OCI-LY7 (cell line): ENCODE measurements around the gene INPP5A. TPM values are rescaled to one million over a fixed set of nuclear protein-coding genes. Genes with fewer than 3 reads are reported as not detected.
"Not testable (repeated sequence)": the region's sequence is repeated elsewhere in the genome, so short reads cannot be mapped to it uniquely, and the experiment has no call there.

Source experiments
- BruUV-seq: library from RNA; stranded (reverse); fragments of 400-500 nt; replicated peaks from 2 replicates; lab custom pipeline; 2021; lab: Mats Ljungman, UMichigan
- CTCF ChIA-PET: fragments of 300-600 bp; sonication (Branson Sonifier 250); formaldehyde crosslinking; loops from one replicate; lab custom pipeline; 2022; ENCODE audit warnings: antibody characterized with exemption; ENCODE audit not compliant: unreplicated experiment; lab: Charles Lee
- POLR2A ChIA-PET: fragments of 300-600 bp; sonication (Branson Sonifier 250); formaldehyde crosslinking; loops from one replicate; lab custom pipeline; 2022; ENCODE audit warnings: antibody characterized with exemption; lab: Charles Lee
- DNase-seq: peaks from one replicate; pipeline ENCODE4 v3.0.0-alpha.2; 2015; ENCODE audit warnings: low spot score
- H2AFZ ChIP-seq: fragments of 200-600 bp; sonication (generic), shearing (Covaris generic); 2 replicates; pipeline ENCODE4 v1.6.1; 2014; ENCODE audit warnings: mild to moderate bottlenecking, antibody characterized with exemption, low read length, moderate library complexity
- H3K27ac ChIP-seq: fragments of 200-600 bp; sonication (generic); 2 replicates; pipeline ENCODE4 v1.5.1; 2014; ENCODE audit warnings: mixed run types, low read depth, mild to moderate bottlenecking, moderate library complexity, low read length, inconsistent platforms; ENCODE audit not compliant: poor library complexity, severe bottlenecking
- H3K36me3 ChIP-seq: fragments of 200-600 bp; sonication (generic); 2 replicates; pipeline ENCODE4 v1.6.1; 2014; ENCODE audit warnings: mild to moderate bottlenecking, antibody characterized with exemption, low read length, moderate library complexity, mixed read lengths; ENCODE audit not compliant: insufficient read depth
- H3K4me1 ChIP-seq: fragments of 200-600 bp; sonication (generic); 2 replicates; pipeline ENCODE4 v1.5.1; 2014; ENCODE audit warnings: mild to moderate bottlenecking, low read length; ENCODE audit not compliant: insufficient read depth, poor library complexity, severe bottlenecking
- H3K4me2 ChIP-seq: fragments of 200-600 bp; sonication (generic); 2 replicates; pipeline ENCODE4 v1.6.1; 2014; ENCODE audit warnings: mild to moderate bottlenecking, low read length
- H3K4me3 ChIP-seq: fragments of 200-600 bp; sonication (generic); 2 replicates; pipeline ENCODE4 v1.5.1; 2014; ENCODE audit warnings: mild to moderate bottlenecking, low read depth, low read length; ENCODE audit not compliant: poor library complexity, severe bottlenecking
- H3K79me2 ChIP-seq: fragments of 200-600 bp; sonication (generic); 2 replicates; pipeline ENCODE4 v1.6.1; 2016; ENCODE audit warnings: low read depth, mild to moderate bottlenecking, low read length, moderate library complexity, mixed read lengths; ENCODE audit not compliant: insufficient read depth
- H3K9me2 ChIP-seq: fragments of 200-600 bp; sonication (generic); 2 replicates; pipeline ENCODE4 v1.6.1; 2016; ENCODE audit warnings: mild to moderate bottlenecking, low read length, mixed read lengths; ENCODE audit not compliant: insufficient read depth
- H3K9me3 ChIP-seq: fragments of 200-600 bp; sonication (generic); 2 replicates; pipeline ENCODE4 v1.6.1; 2014; ENCODE audit warnings: mild to moderate bottlenecking, mixed run types, low read length, mixed read lengths
- H4K20me1 ChIP-seq: fragments of 200-600 bp; sonication (generic); 2 replicates; pipeline ENCODE4 v1.6.1; 2014; ENCODE audit warnings: mild to moderate bottlenecking, antibody characterized with exemption, low read length, moderate library complexity, mixed read lengths; ENCODE audit not compliant: insufficient read depth
- EZH2phosphoT487 ChIP-seq: fragments of 200-600 bp; sonication (generic); IDR thresholded peaks from 2 replicates; pipeline ENCODE4 v1.6.1; 2018; ENCODE audit warnings: low read depth, borderline replicate concordance, mild to moderate bottlenecking, mixed run types, antibody characterized with exemption, low read length, moderate library complexity, mixed read lengths
- intact Hi-C: fragments of 100-400 bp; cut with micrococcal nuclease; formaldehyde crosslinking; loops from one replicate; pipeline ENCODE4 v1.10.0; 2022; ENCODE audit not compliant: unreplicated experiment
- total RNA-seq, 2 experiments: library from RNA; depleted of rRNA in 1 of 2; stranded (reverse); fragments of >200 nt in 1 of 2; shearing (Covaris generic) in 1 of 2; gene quantifications; 2 replicates each; pipeline ENCODE4 v1.2.3, GENCODE V29; 2014 to 2022
- TF ChIP-seq, protein P1 (sequence below): fragments of 200-600 bp; sonication (generic); conservative IDR thresholded peaks from 2 replicates; pipeline ENCODE4 v1.5.1; 2014; ENCODE audit warnings: mild to moderate bottlenecking, antibody characterized with exemption, low read length, moderate library complexity, mixed read lengths

The INPP5A gene
- total RNA-seq, 2 experiments from 2014 or later, result 14.5 to 18.4 TPM

GRCh38 chr10:132572545-132572937 lies 35.0 kb downstream of the INPP5A start:
- no peaks in the 10 kb centered on the region for H4K20me1 ChIP-seq
- peak overlapping the region; percentile 86 for H3K27ac ChIP-seq
- intact Hi-C loops, result loop anchor here (1.0 to 5.0 kb wide), 3 partner anchors 35 to 115 kb away; partner anchors contain the start of gene INPP5A
- ChIA-PET CTCF (interaction anchor here (0.6 to 2.6 kb wide), 4 partner anchors 12 to 113 kb away, joined by 3 to 16 read pairs (median 8); no protein-coding TSS in a partner anchor), POLR2A (interaction anchor here (1.0 to 2.8 kb wide), 4 partner anchors 9 to 32 kb away, joined by 3 to 16 read pairs (median 7); no protein-coding TSS in a partner anchor)
- H3K9me3 ChIP-seq, result no peaks in the 10 kb centered on the region
- TF ChIP-seq, protein P1, sequence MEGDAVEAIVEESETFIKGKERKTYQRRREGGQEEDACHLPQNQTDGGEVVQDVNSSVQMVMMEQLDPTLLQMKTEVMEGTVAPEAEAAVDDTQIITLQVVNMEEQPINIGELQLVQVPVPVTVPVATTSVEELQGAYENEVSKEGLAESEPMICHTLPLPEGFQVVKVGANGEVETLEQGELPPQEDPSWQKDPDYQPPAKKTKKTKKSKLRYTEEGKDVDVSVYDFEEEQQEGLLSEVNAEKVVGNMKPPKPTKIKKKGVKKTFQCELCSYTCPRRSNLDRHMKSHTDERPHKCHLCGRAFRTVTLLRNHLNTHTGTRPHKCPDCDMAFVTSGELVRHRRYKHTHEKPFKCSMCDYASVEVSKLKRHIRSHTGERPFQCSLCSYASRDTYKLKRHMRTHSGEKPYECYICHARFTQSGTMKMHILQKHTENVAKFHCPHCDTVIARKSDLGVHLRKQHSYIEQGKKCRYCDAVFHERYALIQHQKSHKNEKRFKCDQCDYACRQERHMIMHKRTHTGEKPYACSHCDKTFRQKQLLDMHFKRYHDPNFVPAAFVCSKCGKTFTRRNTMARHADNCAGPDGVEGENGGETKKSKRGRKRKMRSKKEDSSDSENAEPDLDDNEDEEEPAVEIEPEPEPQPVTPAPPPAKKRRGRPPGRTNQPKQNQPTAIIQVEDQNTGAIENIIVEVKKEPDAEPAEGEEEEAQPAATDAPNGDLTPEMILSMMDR, result no peak
- TF ChIP-seq EZH2phosphoT487, result no peak
- H3K79me2 ChIP-seq, result no peaks in the 10 kb centered on the region
- H3K4me1 ChIP-seq, result peaks cover 30% of the 10 kb centered on the region
- no peaks in the 10 kb centered on the region for H3K9me2 ChIP-seq
- peak overlapping the region; percentile 85 for H3K4me2 ChIP-seq
- DNase-seq, result peak; percentile 46
- peak overlapping the region; percentile 55 for H3K4me3 ChIP-seq
- H3K36me3 ChIP-seq, result no peaks in the 10 kb centered on the region
- BruUV-seq, result no TSS peak
- H2AFZ ChIP-seq, result peak overlapping the region; percentile 20; the same call in 1 of the 2 replicates

- not testable (repeated sequence) for H3K36me3 ChIP-seq, H4K20me1 ChIP-seq, H3K9me3 ChIP-seq, BruUV-seq, H2AFZ ChIP-seq, H3K9me2 ChIP-seq, H3K79me2 ChIP-seq, DNase-seq
- peak overlapping the region; percentile 86 for H3K27ac ChIP-seq
- CTCF ChIA-PET, result interaction anchor here (1.6 to 2.6 kb wide), 2 partner anchors 13 to 22 kb away, joined by 6 to 16 read pairs; no protein-coding TSS in a partner anchor
- intact Hi-C loops, result loop anchor here (1.0 to 5.0 kb wide), 3 partner anchors 36 to 116 kb away; partner anchors contain the start of gene INPP5A
- peak overlapping the region; percentile 85 for H3K4me2 ChIP-seq
- H3K4me1 ChIP-seq, result peaks cover 30% of the 10 kb centered on the region
- peak overlapping the region; percentile 55 for H3K4me3 ChIP-seq
- POLR2A ChIA-PET, result interaction anchor here (1.0 to 1.2 kb wide), 2 partner anchors 13 to 33 kb away, joined by 3 to 5 read pairs; no protein-coding TSS in a partner anchor
Measured at GRCh38 chr10:132572946-132573345, 35.4 kb downstream of the INPP5A start.

DNA sequence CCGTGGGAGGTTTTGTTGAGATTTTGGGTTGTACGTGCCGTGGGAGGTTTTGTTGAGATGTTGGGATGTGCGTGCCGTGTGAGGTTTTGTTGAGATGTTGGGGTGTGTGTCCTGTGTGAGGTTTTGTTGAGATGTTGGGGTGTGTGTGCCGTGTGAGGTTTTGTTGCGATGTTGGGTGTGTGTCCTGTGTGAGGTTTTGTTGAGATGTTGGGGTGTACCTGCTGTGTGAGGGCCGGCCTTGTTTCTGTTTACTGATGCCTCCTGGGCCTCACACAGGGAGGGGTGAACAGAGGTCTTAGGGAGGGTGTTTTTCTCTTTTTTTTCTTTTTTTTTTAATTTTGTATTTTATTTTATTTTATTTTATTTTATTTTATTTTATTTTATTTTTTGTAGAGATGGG lies 36.7 kb downstream of the INPP5A start:
- CTCF ChIA-PET, result no interaction called here
- Histone ChIP-seq H3K27ac (no peak overlapping the region), H3K4me1 (peaks cover 30% of the 10 kb centered on the region), H4K20me1 (no peaks in the 10 kb centered on the region), H3K9me3 (no peaks in the 10 kb centered on the region), H2AFZ (no peak overlapping the region), H3K36me3 (no peaks in the 10 kb centered on the region), H3K79me2 (no peaks in the 10 kb centered on the region), H3K4me3 (no peak overlapping the region), H3K4me2 (no peak overlapping the region), H3K9me2 (no peaks in the 10 kb centered on the region)
- TF ChIP-seq, protein P1, result no peak
- no peak for TF ChIP-seq EZH2phosphoT487
- POLR2A ChIA-PET, result no interaction called here
- intact Hi-C loops, result loop anchor here (5.0 kb wide), 2 partner anchors 63 to 117 kb away; no protein-coding TSS in a partner anchor
- DNase-seq, result no peak
- no TSS peak for BruUV-seq
